Fibroblast of peridontal ligament (primary cell): ENCODE results near the gene MTCH1.
"Not testable (repeated sequence)": the region's sequence is repeated elsewhere in the genome, so short reads cannot be mapped to it uniquely, and the experiment has no call there.

Experiments
- DNase-seq: peaks from one replicate; pipeline ENCODE4 v3.0.0-alpha.2; 2010; ENCODE audit errors: extremely low read depth

MTCH1 gene

DNA sequence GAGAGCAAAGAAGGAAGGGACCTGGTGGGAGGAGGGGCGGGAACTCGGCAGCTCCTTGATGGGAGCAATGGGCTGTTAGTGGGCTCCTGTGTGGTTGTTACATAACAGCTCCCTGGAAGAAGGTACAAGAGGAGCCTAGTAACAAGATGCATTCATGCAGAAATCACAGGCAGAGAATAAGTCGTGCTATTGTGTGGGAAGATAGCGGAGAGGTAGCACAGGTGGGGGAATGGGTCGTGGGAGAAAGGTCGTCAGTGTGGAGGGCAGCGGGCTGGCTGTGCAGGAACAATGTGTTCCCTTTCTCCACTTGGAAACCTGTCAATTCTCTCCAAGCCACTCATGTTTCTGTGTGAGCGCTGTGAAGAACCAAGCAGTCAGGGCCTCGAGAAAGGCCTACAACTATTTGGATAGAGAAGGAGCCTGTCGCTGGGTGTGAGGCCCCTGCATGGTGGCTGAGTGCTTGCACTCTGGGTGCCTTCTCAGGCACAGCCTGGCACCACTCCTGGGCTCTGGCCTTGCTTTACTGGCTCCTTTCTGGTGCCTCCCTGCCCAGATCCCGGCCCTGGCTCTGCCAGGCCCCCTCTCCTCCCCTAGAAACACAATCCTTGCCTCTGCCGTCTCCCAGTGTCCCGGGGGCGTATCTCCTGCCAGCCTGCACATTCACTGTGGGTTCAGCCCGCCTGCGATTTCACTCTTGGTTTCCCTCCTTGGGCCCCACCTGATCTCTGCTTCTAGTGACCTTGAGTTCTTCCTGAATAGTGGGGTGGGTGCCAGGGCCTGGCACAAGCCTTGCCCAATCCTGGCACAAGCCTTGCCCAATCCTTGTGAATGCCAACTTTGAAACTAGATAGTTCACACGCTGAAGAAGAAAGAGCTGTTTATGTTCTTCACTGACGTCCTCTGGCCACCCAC, 12.1 kb upstream of the MTCH1 start:
- no peak for DNase-seq

DNA sequence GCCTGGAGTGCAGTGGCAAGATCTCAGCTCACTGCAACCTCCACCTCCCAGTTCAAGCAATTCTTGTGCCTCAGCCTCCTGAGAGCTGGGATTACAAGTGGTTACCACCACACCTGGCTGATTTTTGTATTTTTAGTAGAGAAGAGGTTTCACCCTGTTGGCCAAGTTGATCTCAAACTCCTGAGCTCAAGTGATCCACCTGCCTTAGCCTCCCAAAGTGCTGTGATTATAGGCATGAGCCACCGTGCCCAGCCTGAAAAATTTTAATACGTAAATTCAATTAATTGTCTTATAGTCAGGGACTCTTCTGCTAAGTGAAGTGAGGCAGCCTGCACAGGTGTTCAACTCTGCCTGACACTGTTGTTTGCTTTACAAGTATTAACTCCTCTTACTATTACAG, 4.4 kb upstream of the MTCH1 start:
- DNase-seq, result not testable (repeated sequence)

DNA sequence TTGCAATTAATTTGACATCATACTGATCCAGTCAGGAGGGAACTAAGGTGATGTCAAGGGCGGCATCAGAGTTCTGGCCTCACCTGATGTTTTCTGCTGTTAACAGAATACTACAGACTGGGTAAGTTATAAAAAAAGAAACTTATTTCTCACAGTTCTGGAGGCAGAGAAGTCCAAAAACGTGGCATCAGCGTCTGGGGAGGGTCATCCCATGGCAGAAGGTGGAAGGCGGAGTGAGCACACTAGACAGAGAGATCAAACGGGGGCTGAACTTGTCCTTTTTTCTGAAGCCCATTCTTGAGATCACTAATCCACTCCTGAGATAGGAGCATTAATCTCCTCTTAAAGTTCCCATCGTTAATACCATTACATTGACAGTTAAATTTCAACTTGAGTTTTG, 3.3 kb upstream of the MTCH1 start:
- no peak for DNase-seq

DNA sequence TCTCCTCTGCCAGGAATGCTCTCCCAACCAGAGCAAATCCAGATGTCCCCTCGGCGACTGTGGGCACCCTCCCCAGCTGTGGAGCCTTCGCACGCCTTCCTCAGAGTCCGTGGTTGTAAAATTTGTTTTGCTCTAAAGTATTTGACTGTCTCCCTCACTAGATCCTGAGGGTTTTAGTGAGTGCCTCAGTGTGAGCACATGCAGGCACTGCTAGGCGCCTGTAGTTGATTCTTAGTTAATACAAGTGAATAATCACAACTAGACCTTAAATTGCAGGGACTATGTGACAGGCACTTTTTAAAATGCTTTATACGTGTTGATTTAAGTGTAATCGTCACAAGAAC, 680 bp upstream of the MTCH1 start:
- no peak for DNase-seq

DNA sequence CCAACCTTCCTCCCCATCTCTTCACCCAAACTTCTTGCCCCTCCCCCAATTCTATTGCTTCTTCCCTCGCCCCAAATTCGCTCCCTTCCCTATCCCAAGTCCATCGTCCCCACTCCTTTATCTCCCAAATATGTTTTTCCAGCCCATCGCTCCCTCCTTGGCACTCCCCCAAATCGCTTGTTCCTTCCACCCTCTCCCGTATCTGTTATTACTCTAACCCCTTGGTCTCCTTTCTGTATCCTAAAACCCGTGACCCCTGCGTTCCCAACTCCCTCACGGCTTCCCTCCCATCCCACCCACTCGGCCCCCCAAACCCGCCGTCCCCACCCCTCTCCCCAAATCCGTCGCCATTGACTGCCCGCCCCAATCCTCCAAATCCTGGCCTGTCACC, 584 bp downstream of the MTCH1 start:
- DNase-seq, result no peak

DNA sequence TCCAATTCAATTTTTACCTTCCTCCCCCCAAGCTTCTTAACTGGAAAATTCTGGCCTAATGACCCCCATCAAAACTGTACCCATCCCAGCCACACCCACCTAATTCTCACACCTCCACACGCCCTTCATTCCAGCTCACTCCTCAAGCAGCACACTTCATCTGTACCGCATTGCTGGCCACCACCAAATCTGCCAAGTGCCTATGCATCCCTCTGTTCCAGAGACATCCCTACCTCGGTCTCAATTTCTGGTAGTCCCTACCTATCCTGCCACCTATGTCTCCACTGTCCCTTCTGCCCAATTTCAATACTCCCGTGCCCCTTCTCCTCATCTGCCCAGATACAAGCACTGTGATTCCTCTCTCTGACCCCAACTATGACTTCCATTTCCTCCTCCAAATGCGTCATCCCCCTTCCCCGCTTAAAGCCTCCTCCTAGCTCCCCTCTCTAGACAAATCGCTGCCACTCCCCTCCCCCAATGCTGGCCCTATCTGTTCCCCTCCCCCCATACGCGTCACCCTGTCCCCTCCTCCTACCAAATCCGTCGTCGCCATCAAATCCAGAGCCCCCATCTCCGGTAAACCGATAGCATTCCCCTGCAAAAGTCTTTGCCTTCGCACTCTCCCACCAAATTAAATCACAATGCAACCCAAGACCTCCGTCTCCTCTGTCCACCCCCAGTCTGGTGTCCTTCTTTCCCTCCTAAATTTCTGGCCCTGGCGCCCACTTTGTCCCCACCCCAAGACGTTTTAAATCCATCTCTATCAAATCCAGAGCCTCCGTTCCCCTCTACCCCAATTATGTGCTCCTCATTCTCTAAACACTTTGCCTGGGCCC, 1.2 kb downstream of the MTCH1 start:
- DNase-seq, result peak; percentile 71

DNA sequence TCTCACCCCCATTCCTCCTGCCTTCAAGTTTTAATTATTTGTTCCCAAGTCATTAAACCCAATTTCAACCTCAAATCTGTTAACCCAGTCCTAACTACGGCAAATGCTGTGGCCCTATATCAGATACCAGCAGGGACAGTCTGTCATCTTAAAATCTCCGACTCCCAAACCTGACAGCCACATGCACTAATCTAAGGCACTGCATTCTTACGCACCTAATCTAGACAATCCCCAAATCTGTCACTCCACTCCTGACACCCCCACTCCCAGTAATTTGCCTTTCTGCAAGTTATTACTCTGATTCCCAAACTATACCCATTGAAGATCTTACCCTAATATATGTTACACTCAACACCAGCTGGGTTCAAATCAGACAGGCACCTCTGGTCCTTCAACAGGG, 2.5 kb downstream of the MTCH1 start:
- no peak for DNase-seq

DNA sequence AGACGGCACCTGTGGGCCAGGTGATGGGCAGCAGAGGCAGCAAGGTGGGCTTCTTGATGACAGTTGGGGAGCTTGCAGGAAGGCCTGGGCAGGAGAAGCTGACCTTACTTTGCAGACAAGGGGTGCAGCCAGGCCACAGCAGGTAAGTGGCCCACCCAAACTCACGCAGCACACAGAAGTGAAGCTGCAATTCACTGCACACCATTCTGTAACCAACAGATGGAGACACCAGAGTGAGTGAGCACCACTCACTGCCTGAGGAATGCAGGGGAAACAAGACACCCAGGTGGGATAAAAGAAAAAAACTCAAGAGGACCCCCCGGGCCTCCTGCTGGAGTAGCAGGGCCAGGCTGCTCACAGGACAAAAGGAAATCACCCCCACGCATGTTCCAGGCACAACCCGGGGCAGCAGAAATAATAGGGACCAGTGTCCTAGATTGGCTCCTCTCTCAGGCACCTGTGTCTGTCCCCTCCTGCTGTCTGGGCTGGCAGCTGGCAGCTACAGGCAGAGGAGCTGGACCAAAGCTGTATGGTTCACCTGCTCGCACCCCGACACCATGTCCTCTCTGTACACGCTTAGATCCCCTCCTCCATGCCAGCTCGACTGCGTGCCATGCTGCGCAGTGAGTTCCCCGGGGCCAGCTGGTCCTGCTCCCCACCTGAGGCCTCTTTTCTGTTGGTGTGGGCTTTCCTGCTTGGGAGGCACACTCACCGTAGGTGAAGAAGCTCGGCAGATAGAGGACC, 4.9 kb downstream of the MTCH1 start:
- no peak for DNase-seq

DNA sequence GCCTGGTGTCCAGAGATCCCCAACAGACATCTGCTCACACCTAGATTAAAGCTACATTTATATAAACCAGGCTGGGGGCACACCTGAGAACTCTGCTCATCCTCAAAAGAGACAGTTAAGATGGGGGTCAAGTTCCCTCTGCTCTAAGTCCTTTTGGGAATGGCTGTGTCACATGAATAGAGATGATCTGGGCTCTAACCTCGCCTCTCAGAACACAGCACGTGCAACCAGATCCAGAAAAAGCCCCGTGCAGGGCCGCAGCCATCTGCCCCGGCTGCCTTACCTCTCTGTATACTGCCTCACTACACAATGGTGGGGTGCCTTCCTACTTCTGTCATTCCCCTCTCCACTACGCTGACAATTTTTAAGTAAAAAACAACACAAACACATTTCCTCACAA, 5.9 kb downstream of the MTCH1 start:
- no peak for DNase-seq

DNA sequence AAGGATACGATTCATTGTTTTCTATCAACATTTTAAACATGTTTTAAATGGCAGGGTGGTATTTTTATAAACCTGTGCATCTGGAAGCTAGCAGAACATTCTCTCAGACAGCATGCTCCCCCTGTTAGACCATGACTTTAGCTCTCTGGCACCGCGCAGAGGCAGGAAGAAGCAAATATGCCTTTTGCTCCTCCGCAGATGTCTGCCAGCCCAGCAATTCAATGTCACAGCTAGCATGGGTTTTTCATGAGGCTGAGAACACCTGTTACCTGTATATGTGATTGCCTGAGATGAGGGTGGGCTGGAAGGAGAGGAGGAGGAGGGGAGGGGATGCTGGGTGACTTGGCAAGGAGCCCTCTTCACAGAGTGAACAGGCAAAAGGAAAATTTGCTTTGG, 6.7 kb downstream of the MTCH1 start:
- DNase-seq, result peak; percentile 73

DNA sequence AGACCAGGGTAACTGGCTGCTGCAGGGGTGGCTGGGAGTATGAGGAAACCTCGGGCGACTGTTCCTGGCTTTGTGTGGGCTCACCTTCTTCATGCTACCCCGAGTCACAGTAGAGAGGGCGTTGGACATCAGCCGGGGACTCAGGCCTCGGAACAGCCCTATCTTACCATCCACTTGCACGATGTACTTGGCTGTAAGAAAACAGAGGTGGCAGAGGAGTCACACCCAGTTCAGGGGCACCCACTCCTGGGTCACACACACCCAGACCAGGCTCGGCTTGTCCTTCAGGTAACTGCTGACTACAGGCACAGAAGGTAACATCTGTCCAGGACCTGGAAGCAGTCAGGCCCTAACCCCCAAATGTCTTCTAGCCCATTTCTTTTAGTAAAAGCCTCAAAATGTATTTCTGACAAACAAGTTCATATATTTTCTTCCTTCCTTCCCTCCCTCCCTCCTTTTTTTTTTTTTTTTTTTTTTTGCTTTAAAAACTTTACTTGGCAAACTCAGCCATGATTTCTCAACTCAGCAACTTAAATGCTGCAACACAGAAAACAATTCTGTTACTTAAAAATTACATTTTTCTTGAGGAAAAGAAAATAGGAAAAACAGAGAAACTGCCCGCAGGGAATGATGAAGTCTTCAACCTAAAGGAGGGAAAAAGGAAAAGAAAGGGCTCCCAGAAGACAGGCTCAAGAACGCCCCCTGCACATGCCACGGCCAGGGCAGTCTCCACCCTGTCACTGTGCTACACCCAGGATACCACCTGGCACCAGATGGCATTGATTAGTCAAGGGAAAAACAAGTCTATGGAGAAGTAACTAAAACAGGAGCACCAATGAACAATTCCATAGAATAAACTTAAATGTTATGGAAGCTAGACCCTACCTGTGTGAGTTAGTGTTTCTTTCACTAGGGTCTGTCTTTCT, 7.3 kb downstream of the MTCH1 start:
- no peak for DNase-seq

DNA sequence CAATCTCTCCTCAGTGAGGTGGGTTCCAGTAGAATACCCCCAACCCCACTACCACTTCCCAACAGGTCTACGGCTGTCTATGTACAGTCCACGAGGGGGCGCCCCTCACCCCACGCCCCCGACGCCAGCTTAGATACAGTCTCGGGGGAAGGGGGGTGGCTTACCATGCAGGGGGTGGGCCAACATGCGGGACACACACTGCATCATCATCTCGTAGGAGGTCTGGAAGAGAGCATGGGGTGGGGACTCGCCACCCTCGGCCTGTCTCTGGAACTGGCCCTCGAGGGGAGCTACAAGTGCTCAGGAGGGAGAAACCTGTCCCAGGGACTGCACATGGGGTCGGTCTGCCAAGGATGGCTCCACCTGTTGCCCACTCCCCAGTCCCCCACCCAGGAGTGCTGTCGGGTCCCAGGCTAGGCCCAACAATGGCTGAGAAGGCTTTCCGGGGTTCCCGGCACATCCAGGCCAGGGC, 8.5 kb downstream of the MTCH1 start:
- DNase-seq, result no peak

DNA sequence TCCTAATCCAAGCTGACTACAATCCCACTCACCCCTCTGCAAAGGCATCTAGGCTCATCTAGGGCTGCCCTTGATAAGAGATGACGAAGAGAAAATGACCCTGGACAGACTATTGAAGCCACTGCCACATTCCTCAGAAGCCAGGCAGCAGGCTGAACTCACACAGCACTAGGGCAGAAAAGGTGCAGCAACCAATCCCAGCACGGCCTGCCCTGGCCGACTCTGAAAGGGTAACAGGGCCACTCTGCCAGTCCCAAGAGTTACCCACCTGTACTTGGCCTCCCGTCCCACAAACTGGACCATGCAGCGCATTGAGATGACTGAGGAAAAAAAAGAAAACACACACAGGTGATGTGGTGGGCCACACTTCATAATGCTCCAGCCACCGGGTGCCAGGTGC, 9.1 kb downstream of the MTCH1 start:
- no peak for DNase-seq

DNA sequence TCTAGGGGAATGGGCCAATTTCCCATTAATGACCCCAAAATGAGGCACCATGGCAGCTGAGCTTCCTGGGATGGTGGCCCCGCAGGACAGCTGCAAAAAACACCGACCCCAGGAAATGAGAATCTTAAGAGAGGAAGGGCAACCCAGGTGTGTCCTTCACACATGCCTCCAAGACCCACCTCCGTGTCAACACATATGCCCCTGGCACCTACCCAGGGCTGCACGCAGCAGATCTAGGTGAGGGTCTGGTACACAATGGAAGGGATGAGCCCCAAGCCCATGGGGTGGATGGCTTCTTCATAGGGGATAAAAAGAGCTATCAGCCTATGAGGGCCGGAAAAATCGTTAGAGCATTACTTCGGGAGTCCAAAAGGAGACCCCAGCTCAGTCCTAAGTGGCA, 9.5 kb downstream of the MTCH1 start:
- no peak for DNase-seq

DNA sequence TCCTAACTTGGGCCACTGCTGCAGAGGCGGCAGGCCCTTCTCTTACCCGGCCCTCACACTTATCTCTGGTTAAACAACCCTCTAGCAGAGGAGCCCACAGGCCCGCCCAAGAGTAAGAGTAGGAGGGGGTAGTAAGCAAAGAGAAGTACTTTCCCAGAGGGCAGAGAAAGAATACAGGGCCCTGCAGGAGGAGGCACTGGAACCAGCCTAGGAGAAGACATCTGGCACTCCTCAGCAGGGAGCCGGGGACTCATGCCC, 10.1 kb downstream of the MTCH1 start:
- DNase-seq, result no peak

DNA sequence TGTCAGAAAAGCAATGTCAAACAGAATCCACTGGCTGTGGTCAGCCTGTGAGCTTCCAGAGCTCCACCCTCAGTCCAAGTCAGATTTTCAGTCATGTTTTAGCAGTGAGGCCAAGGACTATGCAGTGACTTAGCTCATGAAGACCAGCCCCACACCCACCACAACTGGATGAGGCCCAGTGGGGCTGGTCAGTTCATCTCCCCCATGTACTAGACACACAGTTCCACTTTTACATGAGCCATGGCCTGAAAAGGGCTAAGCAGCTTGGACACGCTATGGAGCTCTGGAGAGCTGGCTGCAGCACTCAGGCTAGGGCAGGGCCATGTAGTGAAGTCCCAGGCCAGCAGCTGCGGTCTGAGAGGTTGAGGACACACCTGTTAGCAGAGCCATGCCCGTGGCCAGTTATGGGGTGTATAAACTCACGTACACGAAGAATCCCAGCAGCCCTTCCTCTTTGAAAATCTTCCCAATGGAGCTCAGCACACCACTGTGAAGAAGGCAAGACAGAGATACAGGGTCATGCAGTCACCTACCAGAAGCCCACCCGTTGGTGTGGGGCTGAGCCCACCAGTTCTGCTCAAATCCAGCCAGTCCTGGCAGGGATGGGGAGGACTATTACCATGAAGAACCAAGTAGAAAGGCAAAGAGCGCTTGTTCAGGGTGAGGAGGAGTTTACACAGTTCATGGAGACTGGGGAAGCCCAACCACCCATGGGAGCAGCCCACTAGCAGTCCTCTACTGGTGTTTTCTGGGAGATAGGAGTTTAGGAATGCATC, 10.6 kb downstream of the MTCH1 start:
- DNase-seq, result no peak

DNA sequence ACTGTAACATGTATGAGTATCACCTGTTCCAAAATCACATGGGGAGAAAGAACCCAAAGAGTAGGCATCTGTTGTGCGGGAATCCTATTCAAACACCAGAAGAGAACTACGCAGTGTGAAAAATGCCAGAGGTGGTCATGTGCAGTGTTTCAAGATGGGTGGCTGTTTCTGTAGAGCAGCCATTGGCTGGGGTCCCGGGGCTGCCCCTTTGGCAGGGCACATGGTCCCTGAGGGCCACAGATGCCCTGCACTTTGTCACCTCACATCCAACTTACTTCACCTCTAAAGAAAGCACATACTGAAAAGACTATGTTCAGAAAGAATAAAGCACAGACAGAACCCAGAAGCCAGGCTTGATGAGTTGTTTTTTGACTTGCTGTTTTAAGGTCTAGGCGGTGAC, 12.3 kb downstream of the MTCH1 start:
- DNase-seq, result no peak

DNA sequence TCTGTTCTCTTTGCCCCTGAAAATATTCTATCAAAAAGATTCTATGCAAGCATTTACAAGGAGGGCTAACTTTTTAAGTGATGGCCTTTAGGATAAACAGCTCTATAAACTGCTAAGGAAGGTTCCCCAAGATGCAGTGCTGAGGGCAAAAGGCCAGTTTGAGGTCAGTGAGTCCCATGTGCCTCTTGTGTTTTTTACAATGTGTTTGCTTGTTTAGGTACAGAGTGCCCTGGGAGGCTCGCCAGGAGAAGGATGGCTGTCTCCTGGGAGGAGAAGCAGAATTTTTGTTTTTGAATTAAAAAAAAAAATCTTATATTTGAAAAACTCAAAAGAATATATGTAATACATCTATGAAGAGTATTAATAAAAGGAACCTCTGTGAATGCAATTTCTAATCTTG, 12.8 kb downstream of the MTCH1 start:
- DNase-seq, result no peak

DNA sequence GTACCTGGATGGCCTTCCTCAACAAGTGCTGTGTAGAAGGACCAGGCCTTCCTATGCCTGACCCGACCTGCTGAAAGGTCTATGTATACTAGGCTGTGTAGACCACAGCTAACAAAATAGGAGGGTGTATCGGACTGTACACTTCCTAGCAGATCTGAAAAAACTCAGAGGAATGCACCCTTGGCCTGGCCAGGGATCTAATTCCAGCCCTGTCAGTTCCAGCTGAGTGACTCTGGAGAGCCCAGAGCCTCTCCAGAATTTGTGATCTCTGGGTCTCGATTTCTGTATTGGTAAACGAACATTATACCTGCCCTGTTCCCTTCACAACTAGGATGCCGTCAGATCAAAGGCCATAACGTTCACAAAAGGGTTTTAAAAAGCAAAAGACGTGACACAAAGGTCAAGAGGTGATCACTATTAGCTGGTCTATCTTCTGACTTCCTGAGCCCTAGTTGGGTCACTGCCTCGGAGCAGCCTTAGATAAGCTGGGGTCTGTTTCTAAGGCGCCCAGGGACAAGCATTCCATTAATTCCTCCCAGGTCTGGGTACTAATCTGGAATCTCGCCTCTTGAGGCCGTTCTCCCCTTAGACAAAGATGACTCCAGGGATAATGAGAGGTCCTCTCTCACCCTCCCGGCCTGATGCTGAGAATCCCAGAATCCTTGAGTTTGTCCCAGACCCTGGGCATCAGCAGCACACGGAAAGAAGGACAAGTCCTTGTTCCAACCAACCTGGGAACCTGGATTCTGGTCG, 13.9 kb downstream of the MTCH1 start:
- DNase-seq, result no peak
